AG04449 (cell line): Measurements from ENCODE around the gene MAN1C1.

Experiments
- CTCF ChIA-PET: fragments of 350-600 bp; formaldehyde crosslinking; extraction: SDS; loops from one replicate; lab custom pipeline; 2021; ENCODE audit warnings: antibody characterized with exemption; lab: Yijun Ruan, JAX
- POLR2A ChIA-PET: fragments of 400-600, 350-600 bp; formaldehyde crosslinking; extraction: SDS; loops from one replicate; lab custom pipeline; 2020; ENCODE audit warnings: antibody characterized with exemption, inconsistent platforms; lab: Yijun Ruan, JAX
- DNase-seq: peaks from one replicate; pipeline ENCODE4 v3.0.0-alpha.2; 2010; ENCODE audit warnings: low read depth, low spot score
- H3K4me3 ChIP-seq: 2 replicates; pipeline ENCODE4 v1.5.1; 2011; ENCODE audit warnings: low read depth, mild to moderate bottlenecking, control low read depth, low read length
- TF ChIP-seq, protein P1 (sequence below): IDR thresholded peaks from one replicate; pipeline ENCODE4 v1.5.1; 2011; ENCODE audit warnings: mild to moderate bottlenecking, moderate library complexity, low read length, control low read depth, inconsistent platforms; ENCODE audit not compliant: insufficient read depth; ENCODE audit errors: missing control alignments

The MAN1C1 gene

DNA sequence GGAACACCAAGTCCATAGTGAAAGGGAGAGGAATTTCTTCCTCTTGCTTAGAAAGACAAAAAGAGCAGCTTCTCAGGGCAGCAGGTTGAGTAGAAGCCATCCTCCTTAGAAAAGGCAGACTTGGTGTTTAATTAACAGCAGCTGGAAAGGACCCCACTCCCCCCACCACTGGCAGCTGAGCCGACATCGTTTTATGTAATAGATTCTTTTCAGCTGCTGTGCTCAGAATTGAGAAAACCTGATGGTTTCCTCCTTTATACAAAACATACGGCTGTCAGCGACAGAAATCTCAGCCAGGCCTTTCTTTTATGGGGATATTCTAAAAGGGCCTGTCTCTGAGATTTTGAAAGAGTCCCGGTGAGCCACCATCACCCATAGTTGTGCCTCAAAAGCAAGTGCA, 49.9 kb downstream of the MAN1C1 start:
- no peak for DNase-seq
- CTCF ChIA-PET = interaction anchor here (1.2 to 1.7 kb wide), 2 partner anchors 68 to 119 kb away, joined by 3 read pairs; no protein-coding TSS in a partner anchor
- H3K4me3 ChIP-seq = no peak overlapping the region
- POLR2A ChIA-PET = no interaction called here
- TF ChIP-seq, protein P1, sequence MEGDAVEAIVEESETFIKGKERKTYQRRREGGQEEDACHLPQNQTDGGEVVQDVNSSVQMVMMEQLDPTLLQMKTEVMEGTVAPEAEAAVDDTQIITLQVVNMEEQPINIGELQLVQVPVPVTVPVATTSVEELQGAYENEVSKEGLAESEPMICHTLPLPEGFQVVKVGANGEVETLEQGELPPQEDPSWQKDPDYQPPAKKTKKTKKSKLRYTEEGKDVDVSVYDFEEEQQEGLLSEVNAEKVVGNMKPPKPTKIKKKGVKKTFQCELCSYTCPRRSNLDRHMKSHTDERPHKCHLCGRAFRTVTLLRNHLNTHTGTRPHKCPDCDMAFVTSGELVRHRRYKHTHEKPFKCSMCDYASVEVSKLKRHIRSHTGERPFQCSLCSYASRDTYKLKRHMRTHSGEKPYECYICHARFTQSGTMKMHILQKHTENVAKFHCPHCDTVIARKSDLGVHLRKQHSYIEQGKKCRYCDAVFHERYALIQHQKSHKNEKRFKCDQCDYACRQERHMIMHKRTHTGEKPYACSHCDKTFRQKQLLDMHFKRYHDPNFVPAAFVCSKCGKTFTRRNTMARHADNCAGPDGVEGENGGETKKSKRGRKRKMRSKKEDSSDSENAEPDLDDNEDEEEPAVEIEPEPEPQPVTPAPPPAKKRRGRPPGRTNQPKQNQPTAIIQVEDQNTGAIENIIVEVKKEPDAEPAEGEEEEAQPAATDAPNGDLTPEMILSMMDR = no peak

DNA sequence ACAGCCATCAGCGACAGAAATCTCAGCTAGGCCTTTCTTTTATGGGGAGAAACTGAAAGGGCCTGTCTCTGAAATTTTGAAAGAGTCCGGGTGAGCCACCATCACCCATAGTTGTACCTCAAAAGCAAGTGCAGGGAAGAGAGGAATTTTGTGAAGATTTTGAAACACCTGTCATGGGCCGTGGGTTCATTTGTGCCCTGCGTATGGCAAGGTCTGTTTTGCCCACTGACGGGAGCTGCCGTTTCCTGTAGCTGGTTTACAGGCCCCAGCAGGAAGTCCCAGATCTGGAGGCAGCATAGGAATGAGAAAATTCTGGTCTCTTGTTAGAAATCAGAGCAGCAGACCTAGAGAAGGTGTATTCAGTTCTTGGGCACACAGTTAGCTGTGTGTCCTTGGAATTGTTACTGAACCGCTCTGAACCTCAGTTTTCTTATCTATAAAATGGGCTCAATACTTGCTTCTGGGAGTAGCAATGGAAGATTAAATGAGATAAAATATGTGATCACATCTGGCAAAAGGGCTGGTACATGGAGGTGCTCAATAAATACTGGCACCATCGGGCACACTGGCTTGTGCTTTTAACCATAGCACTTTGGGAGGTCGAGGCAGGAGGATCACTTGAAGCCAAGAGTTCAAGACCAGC, 52.5 kb downstream of the MAN1C1 start:
- ChIA-PET CTCF (no interaction called here), POLR2A (no interaction called here)
- H3K4me3 ChIP-seq = no peak overlapping the region
- DNase-seq = no peak
- TF ChIP-seq, protein P1 = no peak

DNA sequence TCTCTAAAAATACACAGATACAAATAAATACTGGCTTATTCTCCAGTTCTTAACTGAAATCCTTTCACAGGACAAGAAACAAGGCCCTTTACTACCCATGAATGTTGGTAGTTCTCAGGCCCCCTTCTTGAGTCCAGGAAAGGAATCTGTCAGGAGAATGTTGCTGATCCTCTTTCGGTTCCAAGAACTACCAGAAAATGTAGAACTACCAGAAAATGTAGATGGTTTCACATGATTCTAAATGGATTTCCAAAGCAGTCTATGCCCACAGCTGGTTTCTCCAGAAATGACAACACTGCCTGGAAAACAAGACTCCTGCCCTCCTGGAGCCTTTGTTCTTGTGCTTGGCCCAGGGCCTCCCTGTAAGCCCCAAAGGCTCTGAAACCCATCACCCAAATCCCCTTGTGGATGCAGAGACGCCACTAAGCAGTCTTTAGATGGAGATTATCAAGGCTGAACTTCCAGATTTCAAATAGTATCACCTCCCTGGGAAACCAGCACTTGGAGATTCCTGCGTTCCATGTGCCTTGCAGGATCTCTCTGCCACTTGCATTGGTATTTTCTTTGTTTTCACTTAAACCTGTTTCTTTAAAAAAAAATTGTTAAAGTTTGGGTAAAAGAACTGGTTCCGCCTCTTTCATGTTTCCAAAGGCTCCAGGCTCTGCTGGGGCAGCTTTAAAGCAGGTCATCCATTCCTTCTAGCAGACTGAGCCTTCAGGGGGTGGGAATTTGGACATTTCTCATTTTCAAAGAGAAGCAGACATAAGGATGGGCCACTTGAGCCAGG, 53.4 kb downstream of the MAN1C1 start:
- TF ChIP-seq, protein P1 = no peak
- no peak for DNase-seq
- POLR2A ChIA-PET = no interaction called here
- H3K4me3 ChIP-seq = no peak overlapping the region
- CTCF ChIA-PET = interaction anchor here (1.5 kb wide), 1 partner anchor 14 kb away, joined by 4 read pairs; no protein-coding TSS in a partner anchor

DNA sequence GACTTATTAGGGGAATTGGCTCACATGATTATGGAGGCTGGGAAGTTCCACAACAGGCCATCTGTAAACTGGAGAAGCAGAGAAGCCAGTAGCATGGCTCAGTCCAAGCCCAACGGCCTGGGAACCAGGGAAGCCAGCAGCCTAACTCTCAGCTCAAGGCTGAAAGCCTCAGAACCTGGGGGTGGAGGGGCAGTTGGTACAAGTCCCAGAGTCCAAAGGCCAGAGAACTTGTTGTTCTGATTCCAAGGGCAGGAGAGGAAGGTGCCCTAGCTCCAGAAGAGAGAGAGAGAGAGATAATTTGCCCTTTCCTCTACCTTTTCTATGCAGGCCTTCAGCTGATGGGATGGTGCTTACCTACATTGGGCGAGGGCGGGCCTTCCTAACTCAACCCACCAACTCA, 55.3 kb downstream of the MAN1C1 start:
- TF ChIP-seq, protein P1 = no peak
- no peak for DNase-seq
- ChIA-PET POLR2A (no interaction called here), CTCF (no interaction called here)
- no peak overlapping the region for H3K4me3 ChIP-seq

DNA sequence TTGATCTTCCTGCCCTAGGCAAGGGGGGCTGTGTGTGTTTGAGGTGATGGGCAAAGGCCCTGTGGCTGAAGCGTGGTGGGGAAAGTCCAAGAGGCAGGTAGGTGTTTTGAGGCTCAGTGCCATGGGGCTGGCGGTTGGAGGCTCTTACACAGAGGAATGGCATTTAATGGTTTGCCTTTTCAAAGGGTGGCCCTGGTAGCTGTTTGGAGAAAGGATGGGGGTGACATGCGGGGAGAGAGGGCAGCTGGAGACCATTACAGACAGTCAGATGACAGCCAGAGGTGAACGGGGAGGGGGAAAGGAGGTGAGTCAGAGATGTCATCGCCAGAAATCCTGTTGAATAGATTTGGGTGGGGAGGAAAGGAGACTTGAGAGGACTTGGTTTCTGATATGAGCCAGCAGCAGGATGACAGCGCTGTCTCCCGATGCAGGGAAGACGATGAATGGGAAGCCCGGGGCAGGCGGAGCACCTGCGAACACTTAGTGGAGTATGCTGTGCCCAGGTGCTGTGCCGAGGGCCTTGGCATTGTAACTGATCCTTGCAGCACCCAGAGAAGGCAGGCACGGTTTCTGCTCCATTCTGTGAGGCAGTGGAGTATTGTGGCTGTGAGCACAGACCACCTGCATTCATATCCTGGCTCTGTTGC, 56.3 kb downstream of the MAN1C1 start:
- no peak for DNase-seq
- H3K4me3 ChIP-seq = no peak overlapping the region
- TF ChIP-seq, protein P1 = no peak
- CTCF ChIA-PET = no interaction called here
- POLR2A ChIA-PET = interaction anchor here (0.5 kb wide), 1 partner anchor 184 kb away, joined by 3 read pairs; no protein-coding TSS in a partner anchor

DNA sequence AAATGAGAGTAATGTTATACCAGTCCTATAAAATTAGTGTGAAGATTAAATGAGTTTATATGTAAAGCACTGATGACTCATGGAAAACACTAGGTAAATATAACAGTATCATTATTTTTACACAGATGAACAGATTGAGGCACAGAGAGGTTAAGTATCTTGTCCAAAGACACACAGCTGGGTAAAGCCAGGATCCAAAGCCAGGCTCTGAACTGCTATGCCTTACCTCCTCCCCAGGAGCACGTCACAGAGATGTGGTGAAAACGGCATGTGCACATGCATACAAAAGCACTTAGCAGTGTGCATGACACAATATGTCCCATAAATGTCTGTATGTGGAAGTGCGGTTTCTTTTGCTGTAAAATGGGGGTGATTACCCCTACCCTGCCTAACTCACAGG, 56.9 kb downstream of the MAN1C1 start:
- no peak overlapping the region for H3K4me3 ChIP-seq
- CTCF ChIA-PET = no interaction called here
- POLR2A ChIA-PET = interaction anchor here (0.5 kb wide), 1 partner anchor 184 kb away, joined by 3 read pairs; no protein-coding TSS in a partner anchor
- no peak for DNase-seq
- TF ChIP-seq, protein P1 = no peak
